ENCODE measurements around the gene NUP133.
A peak's percentile ranks its signal among the peaks of the same experiment; 100 is the strongest.

NUP133 gene

DNA sequence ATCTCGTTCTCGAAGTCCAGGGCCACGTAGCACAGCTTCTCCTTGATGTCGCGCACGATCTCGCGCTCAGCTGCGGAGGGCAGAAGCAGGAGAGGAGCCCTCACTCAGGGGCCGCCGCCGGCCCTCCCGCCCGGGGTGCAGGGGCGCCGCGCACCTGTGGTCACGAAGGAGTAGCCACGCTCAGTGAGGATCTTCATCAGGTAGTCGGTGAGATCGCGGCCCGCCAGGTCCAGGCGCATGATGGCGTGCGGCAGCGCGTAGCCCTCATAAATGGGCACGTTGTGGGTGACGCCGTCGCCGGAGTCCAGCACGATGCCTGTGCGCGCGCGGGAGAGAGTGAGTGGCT is 76.1 kb downstream of the NUP133 start:
- H3K27ac ChIP-seq (ENCODE audit: low read length, poor library complexity, severe bottlenecking): no peak overlapping the region
- H4K8ac ChIP-seq (ENCODE audit: low read length): no peak overlapping the region
- H3K14ac ChIP-seq (ENCODE audit: low read length in 2 of 2): no peak overlapping the region
- H3K4me1 ChIP-seq (ENCODE audit: control insufficient read depth, insufficient read depth, low read depth, low read length): peaks cover 23% of the 10 kb centered on the region
- no peak overlapping the region for H2AK5ac ChIP-seq (ENCODE audit: low read length, severe bottlenecking)
- no peak overlapping the region for H2BK15ac ChIP-seq (ENCODE audit: low read depth, poor library complexity, severe bottlenecking)
- no peak overlapping the region for H2BK120ac ChIP-seq (ENCODE audit: low read depth, low read length)
- peaks cover 66 to 80% of the 10 kb centered on the region in 2 experiments for H3K27me3 ChIP-seq (ENCODE audit: control insufficient read depth in 1 of 2, insufficient read depth in 1 of 2, low read length in 2 of 2)
- H3K23ac ChIP-seq (ENCODE audit: low read length in 2 of 2): no peak overlapping the region
- no peaks in the 10 kb centered on the region for H3K79me1 ChIP-seq (replicated peaks; ENCODE audit: low read length, poor library complexity, severe bottlenecking)
- no peak overlapping the region for H4K91ac ChIP-seq (ENCODE audit: low read length)
- 54% methylated on average over 34 of the region's 38 CpGs for WGBS
- H3K9me3 ChIP-seq (ENCODE audit: control insufficient read depth, low read length): no peaks in the 10 kb centered on the region
- no peak overlapping the region for H3K18ac ChIP-seq (ENCODE audit: low read depth in 1 of 2, low read length in 2 of 2)
- H2BK12ac ChIP-seq (ENCODE audit: low read length in 2 of 2): no peak overlapping the region
- H3K4me2 ChIP-seq (ENCODE audit: low read length, poor library complexity, severe bottlenecking): no peak overlapping the region
- no peak overlapping the region for H3K4ac ChIP-seq (ENCODE audit: low read depth in 1 of 2, low read length in 2 of 2)
- H2BK5ac ChIP-seq (ENCODE audit: low read depth, low read length, poor library complexity, severe bottlenecking): no peak overlapping the region
- H3K4me3 ChIP-seq (ENCODE audit: insufficient read depth in 1 of 2, low read depth in 1 of 2, low read length in 2 of 2): no peak overlapping the region
- no peak overlapping the region for H2AFZ ChIP-seq (ENCODE audit: low read depth, low read length)
- no peaks in the 10 kb centered on the region for H3K36me3 ChIP-seq (ENCODE audit: control insufficient read depth in 1 of 2, insufficient read depth in 2 of 2, low read depth in 1 of 2, low read length in 2 of 2)
- no peak for DNase-seq
- H3K9ac ChIP-seq (ENCODE audit: low read length): no peak overlapping the region

DNA sequence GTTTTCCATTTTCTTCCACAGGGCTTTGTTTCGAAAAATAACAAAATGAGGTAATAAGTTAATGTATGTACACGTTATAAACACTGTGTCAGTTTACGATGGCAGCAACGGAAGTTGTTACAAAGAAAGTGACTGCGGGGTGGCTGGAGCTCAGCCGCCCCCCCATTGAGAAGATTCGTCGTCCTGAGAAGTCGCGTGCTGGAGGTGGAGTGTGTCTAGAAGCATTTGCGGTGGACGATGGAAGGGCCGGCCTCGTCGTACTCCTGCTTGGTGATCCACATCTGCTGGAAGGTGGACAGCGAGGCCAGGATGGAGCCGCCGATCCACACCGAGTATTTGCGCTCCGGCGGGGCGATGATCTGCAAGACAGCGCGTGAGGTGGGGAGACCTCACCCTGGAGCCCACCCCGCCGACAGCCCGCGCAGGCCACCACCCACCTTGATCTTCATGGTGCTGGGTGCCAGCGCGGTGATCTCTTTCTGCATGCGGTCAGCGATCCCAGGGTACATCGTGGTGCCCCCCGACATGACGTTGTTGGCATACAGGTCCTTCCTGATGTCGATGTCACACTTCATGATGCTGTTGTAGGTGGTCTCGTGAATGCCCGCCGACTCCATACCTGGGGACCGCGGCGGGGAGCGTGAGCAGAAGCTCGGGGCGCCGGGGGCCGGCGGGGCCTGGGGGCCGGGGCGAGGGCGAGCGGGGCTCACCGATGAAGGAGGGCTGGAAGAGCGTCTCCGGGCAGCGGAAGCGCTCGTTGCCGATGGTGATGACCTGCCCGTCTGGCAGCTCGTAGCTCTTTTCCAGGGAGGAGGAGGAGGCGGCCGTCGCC is 76.6 kb downstream of the NUP133 start:
- no peaks in the 10 kb centered on the region for H3K36me3 ChIP-seq (ENCODE audit: control insufficient read depth in 1 of 2, insufficient read depth in 2 of 2, low read depth in 1 of 2, low read length in 2 of 2)
- DNase-seq: no peak
- H4K91ac ChIP-seq (ENCODE audit: low read length): no peak overlapping the region
- H3K4me2 ChIP-seq (ENCODE audit: low read length, poor library complexity, severe bottlenecking): no peak overlapping the region
- no peaks in the 10 kb centered on the region for H3K79me1 ChIP-seq (replicated peaks; ENCODE audit: low read length, poor library complexity, severe bottlenecking)
- H2BK15ac ChIP-seq (ENCODE audit: low read depth, poor library complexity, severe bottlenecking): no peak overlapping the region
- H3K27ac ChIP-seq (ENCODE audit: low read length, poor library complexity, severe bottlenecking): no peak overlapping the region
- H3K23ac ChIP-seq (ENCODE audit: low read length in 2 of 2): no peak overlapping the region
- H3K9me3 ChIP-seq (ENCODE audit: control insufficient read depth, low read length): no peaks in the 10 kb centered on the region
- H2AFZ ChIP-seq (ENCODE audit: low read depth, low read length): no peak overlapping the region
- no peak overlapping the region for H2BK5ac ChIP-seq (ENCODE audit: low read depth, low read length, poor library complexity, severe bottlenecking)
- no peak overlapping the region for H2AK5ac ChIP-seq (ENCODE audit: low read length, severe bottlenecking)
- H3K4me1 ChIP-seq (ENCODE audit: control insufficient read depth, insufficient read depth, low read depth, low read length): peaks cover 23% of the 10 kb centered on the region
- peaks cover 72 to 85% of the 10 kb centered on the region in 2 experiments for H3K27me3 ChIP-seq (ENCODE audit: control insufficient read depth in 1 of 2, insufficient read depth in 1 of 2, low read length in 2 of 2)
- H2BK12ac ChIP-seq (ENCODE audit: low read length in 2 of 2): no peak overlapping the region
- H3K9ac ChIP-seq (ENCODE audit: low read length): no peak overlapping the region
- H2BK120ac ChIP-seq (ENCODE audit: low read depth, low read length): no peak overlapping the region
- H3K4ac ChIP-seq (ENCODE audit: low read depth in 1 of 2, low read length in 2 of 2): no peak overlapping the region
- WGBS: 67% methylated on average over 65 of the region's 65 CpGs
- no peak overlapping the region for H3K18ac ChIP-seq (ENCODE audit: low read depth in 1 of 2, low read length in 2 of 2)
- H3K4me3 ChIP-seq (ENCODE audit: insufficient read depth in 1 of 2, low read depth in 1 of 2, low read length in 2 of 2): peak overlapping the region in 1 of 2 experiments; percentile 28
- no peak overlapping the region for H4K8ac ChIP-seq (ENCODE audit: low read length)
- no peak overlapping the region for H3K14ac ChIP-seq (ENCODE audit: low read length in 2 of 2)

DNA sequence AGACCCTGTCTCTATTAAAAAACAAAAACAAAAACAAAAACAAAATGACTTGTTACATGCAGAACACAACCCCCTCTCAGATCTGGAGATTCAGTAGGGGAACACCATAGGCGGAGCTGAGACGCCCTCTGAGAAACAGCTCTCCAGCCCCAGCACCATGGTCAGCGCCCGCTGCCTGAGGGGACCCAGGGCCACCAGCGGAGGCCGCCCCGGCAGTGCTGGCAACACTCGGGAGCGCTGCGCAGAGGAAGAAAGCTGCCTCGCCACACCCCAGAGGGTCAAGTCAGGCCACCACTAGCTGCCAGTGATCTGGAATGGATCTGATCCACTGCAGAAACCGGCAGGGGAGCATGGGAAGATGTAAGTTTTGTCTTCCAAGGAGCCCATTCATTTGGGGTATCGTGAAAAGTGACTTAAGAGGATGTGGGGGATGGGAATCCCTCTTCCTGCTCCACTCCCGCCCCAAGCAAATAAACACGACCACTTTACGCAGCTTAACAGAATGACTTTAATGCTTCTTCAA is 77.3 kb downstream of the NUP133 start:
- 3% methylated on average over 11 of the region's 16 CpGs for WGBS
- no peak overlapping the region for H2BK12ac ChIP-seq (ENCODE audit: low read length in 2 of 2)
- no peak overlapping the region for H2BK15ac ChIP-seq (ENCODE audit: low read depth, poor library complexity, severe bottlenecking)
- H3K9me3 ChIP-seq (ENCODE audit: control insufficient read depth, low read length): no peaks in the 10 kb centered on the region
- no peak overlapping the region for H3K9ac ChIP-seq (ENCODE audit: low read length)
- no peak overlapping the region for H2BK5ac ChIP-seq (ENCODE audit: low read depth, low read length, poor library complexity, severe bottlenecking)
- H3K27me3 ChIP-seq (ENCODE audit: control insufficient read depth in 1 of 2, insufficient read depth in 1 of 2, low read length in 2 of 2): peaks cover 74 to 87% of the 10 kb centered on the region in 2 experiments
- DNase-seq: peak; percentile 51
- H4K8ac ChIP-seq (ENCODE audit: low read length): no peak overlapping the region
- H2BK120ac ChIP-seq (ENCODE audit: low read depth, low read length): no peak overlapping the region
- no peak overlapping the region for H3K27ac ChIP-seq (ENCODE audit: low read length, poor library complexity, severe bottlenecking)
- H2AFZ ChIP-seq (ENCODE audit: low read depth, low read length): no peak overlapping the region
- H3K79me1 ChIP-seq (replicated peaks; ENCODE audit: low read length, poor library complexity, severe bottlenecking): no peaks in the 10 kb centered on the region
- no peak overlapping the region for H3K4me2 ChIP-seq (ENCODE audit: low read length, poor library complexity, severe bottlenecking)
- no peak overlapping the region for H3K23ac ChIP-seq (ENCODE audit: low read length in 2 of 2)
- no peak overlapping the region for H3K4ac ChIP-seq (ENCODE audit: low read depth in 1 of 2, low read length in 2 of 2)
- H4K91ac ChIP-seq (ENCODE audit: low read length): no peak overlapping the region
- peaks cover 21% of the 10 kb centered on the region for H3K4me1 ChIP-seq (ENCODE audit: control insufficient read depth, insufficient read depth, low read depth, low read length)
- H3K18ac ChIP-seq (ENCODE audit: low read depth in 1 of 2, low read length in 2 of 2): no peak overlapping the region
- no peak overlapping the region for H2AK5ac ChIP-seq (ENCODE audit: low read length, severe bottlenecking)
- peak overlapping the region in 1 of 2 experiments; percentile 28 for H3K4me3 ChIP-seq (ENCODE audit: insufficient read depth in 1 of 2, low read depth in 1 of 2, low read length in 2 of 2)
- H3K36me3 ChIP-seq (ENCODE audit: control insufficient read depth in 1 of 2, insufficient read depth in 2 of 2, low read depth in 1 of 2, low read length in 2 of 2): no peaks in the 10 kb centered on the region
- H3K14ac ChIP-seq (ENCODE audit: low read length in 2 of 2): no peak overlapping the region

DNA sequence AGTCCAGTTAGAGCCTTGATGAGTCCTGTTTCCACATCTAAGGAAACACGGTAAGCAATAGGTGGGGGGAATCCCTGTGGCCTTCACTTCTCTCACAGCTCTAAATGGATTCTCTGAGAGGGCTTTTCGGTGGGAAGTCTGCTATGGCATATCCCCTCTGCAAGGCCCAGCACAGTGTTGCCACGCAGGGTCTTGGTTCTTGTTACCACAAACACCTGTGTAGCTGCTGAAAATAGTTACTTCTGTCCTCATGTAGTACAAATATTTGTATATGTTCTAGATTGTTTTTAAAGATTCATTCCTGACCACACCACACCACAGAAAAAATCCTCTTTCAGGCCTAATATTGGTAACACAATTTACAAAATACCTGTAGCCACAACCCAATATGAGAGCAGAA is 79.9 kb downstream of the NUP133 start:
- Histone ChIP-seq H2BK120ac (ENCODE audit: low read depth, low read length) (no peak overlapping the region), H3K36me3 (ENCODE audit: control insufficient read depth in 1 of 2, insufficient read depth in 2 of 2, low read depth in 1 of 2, low read length in 2 of 2) (no peaks in the 10 kb centered on the region), H3K4me3 (ENCODE audit: insufficient read depth in 1 of 2, low read depth in 1 of 2, low read length in 2 of 2) (no peak overlapping the region), H2BK15ac (ENCODE audit: low read depth, poor library complexity, severe bottlenecking) (no peak overlapping the region), H3K79me1 (replicated peaks; ENCODE audit: low read length, poor library complexity, severe bottlenecking) (no peaks in the 10 kb centered on the region), H3K4me2 (ENCODE audit: low read length, poor library complexity, severe bottlenecking) (no peak overlapping the region), H4K8ac (ENCODE audit: low read length) (no peak overlapping the region), H3K27ac (ENCODE audit: low read length, poor library complexity, severe bottlenecking) (no peak overlapping the region), H3K18ac (ENCODE audit: low read depth in 1 of 2, low read length in 2 of 2) (no peak overlapping the region), H3K9me3 (ENCODE audit: control insufficient read depth, low read length) (peaks cover 3% of the 10 kb centered on the region), H2BK12ac (ENCODE audit: low read length in 2 of 2) (no peak overlapping the region), H3K27me3 (ENCODE audit: control insufficient read depth in 1 of 2, insufficient read depth in 1 of 2, low read length in 2 of 2) (peaks cover 52 to 69% of the 10 kb centered on the region in 2 experiments), H3K23ac (ENCODE audit: low read length in 2 of 2) (no peak overlapping the region), H2BK5ac (ENCODE audit: low read depth, low read length, poor library complexity, severe bottlenecking) (no peak overlapping the region), H2AFZ (ENCODE audit: low read depth, low read length) (no peak overlapping the region), H3K4ac (ENCODE audit: low read depth in 1 of 2, low read length in 2 of 2) (no peak overlapping the region), H2AK5ac (ENCODE audit: low read length, severe bottlenecking) (no peak overlapping the region), H3K9ac (ENCODE audit: low read length) (no peak overlapping the region), H4K91ac (ENCODE audit: low read length) (no peak overlapping the region), H3K4me1 (ENCODE audit: control insufficient read depth, insufficient read depth, low read depth, low read length) (peaks cover 10% of the 10 kb centered on the region), H3K14ac (ENCODE audit: low read length in 2 of 2) (no peak overlapping the region)
- no peak for DNase-seq
- WGBS: 92% methylated on average over 3 of the region's 3 CpGs
